ENCODE measurements around the gene TBXAS1.
"Not testable (repeated sequence)": the region's sequence is repeated elsewhere in the genome, so short reads cannot be mapped to it uniquely, and the experiment has no call there.

The TBXAS1 gene

GRCh38 chr7:139825666-139826290, 3.3 kb upstream of the TBXAS1 start:
- DNase-seq (ENCODE audit: low spot score) = no peak
- TF ChIP-seq, protein P1, sequence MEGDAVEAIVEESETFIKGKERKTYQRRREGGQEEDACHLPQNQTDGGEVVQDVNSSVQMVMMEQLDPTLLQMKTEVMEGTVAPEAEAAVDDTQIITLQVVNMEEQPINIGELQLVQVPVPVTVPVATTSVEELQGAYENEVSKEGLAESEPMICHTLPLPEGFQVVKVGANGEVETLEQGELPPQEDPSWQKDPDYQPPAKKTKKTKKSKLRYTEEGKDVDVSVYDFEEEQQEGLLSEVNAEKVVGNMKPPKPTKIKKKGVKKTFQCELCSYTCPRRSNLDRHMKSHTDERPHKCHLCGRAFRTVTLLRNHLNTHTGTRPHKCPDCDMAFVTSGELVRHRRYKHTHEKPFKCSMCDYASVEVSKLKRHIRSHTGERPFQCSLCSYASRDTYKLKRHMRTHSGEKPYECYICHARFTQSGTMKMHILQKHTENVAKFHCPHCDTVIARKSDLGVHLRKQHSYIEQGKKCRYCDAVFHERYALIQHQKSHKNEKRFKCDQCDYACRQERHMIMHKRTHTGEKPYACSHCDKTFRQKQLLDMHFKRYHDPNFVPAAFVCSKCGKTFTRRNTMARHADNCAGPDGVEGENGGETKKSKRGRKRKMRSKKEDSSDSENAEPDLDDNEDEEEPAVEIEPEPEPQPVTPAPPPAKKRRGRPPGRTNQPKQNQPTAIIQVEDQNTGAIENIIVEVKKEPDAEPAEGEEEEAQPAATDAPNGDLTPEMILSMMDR (IDR thresholded peaks at IDR 0.05; ENCODE audit: extremely low read depth, missing control alignments) = no peak

GRCh38 chr7:139827042-139827441, 2.0 kb upstream of the TBXAS1 start:
- no peak for DNase-seq (ENCODE audit: low spot score)
- TF ChIP-seq, protein P1 (IDR thresholded peaks at IDR 0.05; ENCODE audit: extremely low read depth, missing control alignments) = no peak

DNA sequence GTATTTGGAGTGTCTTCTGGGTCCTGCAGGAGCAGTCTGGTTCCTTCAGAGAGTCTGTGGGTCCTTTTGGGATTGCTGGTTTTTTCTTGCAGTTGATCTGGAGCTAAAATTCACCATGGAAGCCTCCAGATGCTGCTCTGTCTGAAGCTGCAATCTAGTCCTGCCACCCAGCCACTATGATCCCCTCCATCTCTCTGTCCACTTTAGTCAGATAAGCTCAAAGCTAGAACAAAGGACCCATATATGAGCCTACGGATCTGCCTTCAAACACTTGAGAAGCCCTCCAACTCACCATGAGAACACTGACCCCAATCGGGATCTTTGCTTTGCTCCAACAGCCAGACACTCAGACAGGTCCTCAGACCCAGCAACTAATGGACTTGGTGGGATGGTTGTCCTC, 618 bp upstream of the TBXAS1 start:
- TF ChIP-seq, protein P1 (IDR thresholded peaks at IDR 0.05; ENCODE audit: extremely low read depth, missing control alignments) = no peak
- no peak for DNase-seq (ENCODE audit: low spot score)

DNA sequence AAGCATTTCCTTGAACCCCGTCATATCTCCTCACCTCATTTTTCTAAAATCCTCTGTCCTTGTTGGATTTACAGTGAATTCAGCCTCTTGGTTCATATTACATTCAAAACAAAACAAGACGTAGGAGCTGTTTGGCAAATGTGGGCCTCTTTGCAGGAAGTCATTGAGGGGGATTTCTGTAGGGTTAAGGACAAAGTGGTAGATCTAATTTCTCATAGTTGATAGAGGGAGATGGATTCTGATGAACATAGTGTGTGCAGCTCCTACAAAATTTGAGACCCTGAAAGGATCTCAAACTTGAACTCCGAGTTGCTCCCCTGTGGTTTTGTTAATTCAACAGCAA, 682 bp downstream of the TBXAS1 start:
- DNase-seq (ENCODE audit: low spot score) = peak; percentile 25
- TF ChIP-seq, protein P1 (IDR thresholded peaks at IDR 0.05; ENCODE audit: extremely low read depth, missing control alignments) = no peak

GRCh38 chr7:139830292-139830691, 1.2 kb downstream of the TBXAS1 start:
- TF ChIP-seq, protein P1 (IDR thresholded peaks at IDR 0.05; ENCODE audit: extremely low read depth, missing control alignments) = no peak
- DNase-seq (ENCODE audit: low spot score) = no peak

- TF ChIP-seq, protein P1 (IDR thresholded peaks at IDR 0.05; ENCODE audit: extremely low read depth, missing control alignments) = no peak
- peak; percentile 20 for DNase-seq (ENCODE audit: low spot score)
Observed at GRCh38 chr7:139830782-139831501, 1.9 kb downstream of the TBXAS1 start.

GRCh38 chr7:139835848-139836247, 6.8 kb downstream of the TBXAS1 start:
- DNase-seq (ENCODE audit: low spot score) = not testable (repeated sequence)

DNA sequence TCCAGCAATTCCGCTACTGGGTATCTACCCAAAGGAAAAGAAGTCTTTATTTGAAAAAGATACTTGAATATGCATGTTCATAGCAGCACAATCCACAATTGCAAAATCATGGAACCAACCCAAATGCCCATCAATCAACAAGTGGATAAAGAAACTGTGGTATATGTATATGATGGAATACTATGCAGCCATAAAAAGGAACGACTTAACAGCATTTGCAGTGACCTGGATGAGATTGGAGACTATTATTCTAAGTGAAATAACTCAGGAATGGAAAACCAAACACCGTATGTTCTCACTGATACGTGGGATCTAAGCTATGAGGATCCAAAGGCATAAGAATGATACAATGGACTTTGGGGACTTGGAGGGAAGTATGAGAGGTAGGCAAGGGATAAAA, 8.2 kb downstream of the TBXAS1 start:
- DNase-seq (ENCODE audit: low spot score) = not testable (repeated sequence)
